ENCODE results near the gene ZNF618. TPM values are rescaled to one million over a fixed set of nuclear protein-coding genes. Genes with fewer than 3 reads are reported as not detected.

ZNF618 gene
- total RNA-seq, 1 experiment from 2014 or later: 1.2 TPM

- H3K27me3 ChIP-seq (replicated peaks; ENCODE audit: control insufficient read depth, insufficient read depth, low read length): no peaks in the 10 kb centered on the region
- no peak for DNase-seq
- no peaks in the 10 kb centered on the region for H3K27me3 Mint-ChIP-seq (ENCODE audit: insufficient read depth, unreplicated experiment)
- no peaks in the 10 kb centered on the region for H3K4me1 ChIP-seq
- no peaks in the 10 kb centered on the region for H3K36me3 Mint-ChIP-seq (ENCODE audit: insufficient read depth, unreplicated experiment)
- H3K4me3 Mint-ChIP-seq (ENCODE audit: unreplicated experiment): no peak overlapping the region
- no peak overlapping the region for H3K27ac Mint-ChIP-seq (ENCODE audit: unreplicated experiment)
- ChIA-PET POLR2A (no interaction called here), CTCF (no interaction called here)
- H3K9me3 Mint-ChIP-seq (ENCODE audit: unreplicated experiment): no peaks in the 10 kb centered on the region
- H3K9me3 ChIP-seq: no peaks in the 10 kb centered on the region
- no peak overlapping the region for H3K4me3 ChIP-seq (ENCODE audit: low read depth, low read length)
- H3K4me1 Mint-ChIP-seq (ENCODE audit: low read depth, unreplicated experiment): no peaks in the 10 kb centered on the region
- BruUV-seq (replicated peaks): no TSS peak
- TF ChIP-seq, protein P1, sequence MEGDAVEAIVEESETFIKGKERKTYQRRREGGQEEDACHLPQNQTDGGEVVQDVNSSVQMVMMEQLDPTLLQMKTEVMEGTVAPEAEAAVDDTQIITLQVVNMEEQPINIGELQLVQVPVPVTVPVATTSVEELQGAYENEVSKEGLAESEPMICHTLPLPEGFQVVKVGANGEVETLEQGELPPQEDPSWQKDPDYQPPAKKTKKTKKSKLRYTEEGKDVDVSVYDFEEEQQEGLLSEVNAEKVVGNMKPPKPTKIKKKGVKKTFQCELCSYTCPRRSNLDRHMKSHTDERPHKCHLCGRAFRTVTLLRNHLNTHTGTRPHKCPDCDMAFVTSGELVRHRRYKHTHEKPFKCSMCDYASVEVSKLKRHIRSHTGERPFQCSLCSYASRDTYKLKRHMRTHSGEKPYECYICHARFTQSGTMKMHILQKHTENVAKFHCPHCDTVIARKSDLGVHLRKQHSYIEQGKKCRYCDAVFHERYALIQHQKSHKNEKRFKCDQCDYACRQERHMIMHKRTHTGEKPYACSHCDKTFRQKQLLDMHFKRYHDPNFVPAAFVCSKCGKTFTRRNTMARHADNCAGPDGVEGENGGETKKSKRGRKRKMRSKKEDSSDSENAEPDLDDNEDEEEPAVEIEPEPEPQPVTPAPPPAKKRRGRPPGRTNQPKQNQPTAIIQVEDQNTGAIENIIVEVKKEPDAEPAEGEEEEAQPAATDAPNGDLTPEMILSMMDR (IDR thresholded peaks at IDR 0.05; ENCODE audit: insufficient read depth in 1 of 2, low read depth in 1 of 2, low read length in 1 of 2, severe bottlenecking in 1 of 2, unreplicated experiment in 1 of 2): no peak
- intact Hi-C loops (cut with micrococcal nuclease; ENCODE audit: unreplicated experiment): no loop called here
- no peaks in the 10 kb centered on the region for H3K36me3 ChIP-seq (ENCODE audit: control insufficient read depth, insufficient read depth, low read length)
These were observed 36.7 kb downstream of the ZNF618 start for GRCh38 chr9:113912816-113913215.

DNA sequence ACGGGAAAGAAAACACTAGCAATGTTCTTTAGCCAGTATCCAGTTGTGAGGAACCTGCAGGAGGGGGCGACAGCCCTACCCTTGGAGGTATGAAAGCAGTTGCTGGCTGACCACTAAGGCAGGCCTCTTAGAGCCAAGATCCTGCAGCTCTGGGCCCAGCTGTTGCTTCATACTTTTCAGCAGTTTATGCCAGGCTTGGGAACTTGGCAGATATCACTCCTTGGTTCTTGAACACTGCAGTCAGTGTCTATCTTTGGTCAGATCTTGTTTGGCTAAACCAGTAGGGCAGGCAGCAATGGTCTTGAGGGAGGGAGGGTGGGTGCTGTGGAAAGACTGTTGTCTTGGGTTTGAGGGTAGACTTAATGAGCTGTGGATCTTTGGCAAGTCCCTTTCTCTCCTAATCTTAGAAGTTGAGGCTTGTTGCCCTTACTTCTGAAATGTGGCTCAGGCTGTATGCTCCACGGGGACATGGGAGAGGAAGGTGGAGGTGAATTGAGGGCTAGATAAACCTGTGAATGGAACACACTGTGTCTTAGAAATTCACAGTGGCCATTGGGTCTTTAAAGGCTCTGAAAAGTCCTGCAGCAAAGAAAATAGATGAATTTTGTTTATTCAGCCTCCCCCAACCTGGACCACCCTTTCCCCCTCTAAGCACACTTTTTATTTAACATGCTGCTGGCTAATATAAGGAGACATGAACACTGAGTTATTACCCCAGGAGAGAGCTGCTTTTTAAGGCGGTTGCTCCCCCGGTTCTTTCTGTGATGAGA, 37.5 kb downstream of the ZNF618 start:
- ChIA-PET POLR2A (no interaction called here), CTCF (no interaction called here)
- Histone ChIP-seq H3K27me3 (replicated peaks; ENCODE audit: control insufficient read depth, insufficient read depth, low read length) (no peaks in the 10 kb centered on the region), H3K36me3 (ENCODE audit: control insufficient read depth, insufficient read depth, low read length) (no peaks in the 10 kb centered on the region), H3K4me3 (ENCODE audit: low read depth, low read length) (no peak overlapping the region), H3K4me1 (no peaks in the 10 kb centered on the region), H3K9me3 (no peaks in the 10 kb centered on the region)
- intact Hi-C loops (cut with micrococcal nuclease; ENCODE audit: unreplicated experiment): no loop called here
- Mint-ChIP-seq H3K27ac (ENCODE audit: unreplicated experiment) (no peak overlapping the region), H3K9me3 (ENCODE audit: unreplicated experiment) (no peaks in the 10 kb centered on the region), H3K4me1 (ENCODE audit: low read depth, unreplicated experiment) (no peaks in the 10 kb centered on the region), H3K27me3 (ENCODE audit: insufficient read depth, unreplicated experiment) (no peaks in the 10 kb centered on the region), H3K4me3 (ENCODE audit: unreplicated experiment) (no peak overlapping the region), H3K36me3 (ENCODE audit: insufficient read depth, unreplicated experiment) (no peaks in the 10 kb centered on the region)
- BruUV-seq (replicated peaks): no TSS peak
- DNase-seq: no peak
- TF ChIP-seq, protein P1 (IDR thresholded peaks at IDR 0.05; ENCODE audit: insufficient read depth in 1 of 2, low read depth in 1 of 2, low read length in 1 of 2, severe bottlenecking in 1 of 2, unreplicated experiment in 1 of 2): no peak

- H3K36me3 Mint-ChIP-seq (ENCODE audit: insufficient read depth, unreplicated experiment): no peaks in the 10 kb centered on the region
- ChIA-PET CTCF (no interaction called here), POLR2A (no interaction called here)
- no peaks in the 10 kb centered on the region for H3K9me3 Mint-ChIP-seq (ENCODE audit: unreplicated experiment)
- no peak overlapping the region for H3K4me3 Mint-ChIP-seq (ENCODE audit: unreplicated experiment)
- H3K27me3 Mint-ChIP-seq (ENCODE audit: insufficient read depth, unreplicated experiment): no peaks in the 10 kb centered on the region
- H3K4me1 Mint-ChIP-seq (ENCODE audit: low read depth, unreplicated experiment): no peaks in the 10 kb centered on the region
- intact Hi-C loops (cut with micrococcal nuclease; ENCODE audit: unreplicated experiment): no loop called here
- TF ChIP-seq, protein P1 (IDR thresholded peaks at IDR 0.05; ENCODE audit: insufficient read depth in 1 of 2, low read depth in 1 of 2, low read length in 1 of 2, severe bottlenecking in 1 of 2, unreplicated experiment in 1 of 2): no peak
- H3K27ac Mint-ChIP-seq (ENCODE audit: unreplicated experiment): no peak overlapping the region
- no peak overlapping the region for H3K4me3 ChIP-seq (ENCODE audit: low read depth, low read length)
- no TSS peak for BruUV-seq (replicated peaks)
- no peaks in the 10 kb centered on the region for H3K27me3 ChIP-seq (replicated peaks; ENCODE audit: control insufficient read depth, insufficient read depth, low read length)
- DNase-seq: no peak
- no peaks in the 10 kb centered on the region for H3K9me3 ChIP-seq
- no peaks in the 10 kb centered on the region for H3K4me1 ChIP-seq
- H3K36me3 ChIP-seq (ENCODE audit: control insufficient read depth, insufficient read depth, low read length): no peaks in the 10 kb centered on the region
These were observed 38.4 kb downstream of the ZNF618 start for GRCh38 chr9:113914517-113914916.
